T-helper 17 cell (primary cell): ENCODE data around the gene SPEF2. TPM values are rescaled to one million over a fixed set of nuclear protein-coding genes. Genes with fewer than 3 reads are reported as not detected.

Source experiments
- ATAC-seq: fragments of 150-1000 bp; cut with Tn5 transposase; 2 replicates; pipeline ENCODE4 v1.10.0; 2021; ENCODE audit warnings: mild to moderate bottlenecking, moderate library complexity
- DNase-seq, 3 donors: peaks; one replicate each; pipeline versions ENCODE4 v3.0.0 to v3.0.0-alpha.2; 2020 to 2021
- H3K9me3 ChIP-seq: one replicate; pipeline ENCODE4 v1.7.0; 2013; ENCODE audit warnings: low read length, mild to moderate bottlenecking; ENCODE audit not compliant: control insufficient read depth, poor library complexity, severe bottlenecking
- H3K27ac Mint-ChIP-seq: one replicate; pipeline ENCODE4 v1.8.0; 2022; ENCODE audit warnings: mild to moderate bottlenecking, moderate library complexity, mixed read lengths
- H3K27me3 Mint-ChIP-seq: one replicate; pipeline ENCODE4 v1.8.0; 2022; ENCODE audit warnings: mixed read lengths
- H3K36me3 Mint-ChIP-seq: one replicate; pipeline ENCODE4 v1.8.0; 2022; ENCODE audit warnings: low read depth, mixed read lengths
- H3K4me1 Mint-ChIP-seq: one replicate; pipeline ENCODE4 v1.8.0; 2022; ENCODE audit warnings: mild to moderate bottlenecking, mixed read lengths
- H3K4me3 Mint-ChIP-seq: one replicate; pipeline ENCODE4 v1.8.0; 2022; ENCODE audit warnings: mild to moderate bottlenecking, moderate library complexity, mixed read lengths
- total RNA-seq, 4 donors: library from RNA in 2 of 4; stranded (reverse) in 2 of 4; gene quantifications; one replicate each; pipeline ENCODE4 v1.2.3 and lab custom pipeline; 2022 to 2026

Gene SPEF2
- total RNA-seq, 2 donors from 2014 or later, result 4.5 to 8.3 TPM

- no peaks in the 10 kb centered on the region for H3K4me1 Mint-ChIP-seq
- H3K27me3 Mint-ChIP-seq, result no peaks in the 10 kb centered on the region
- H3K4me3 Mint-ChIP-seq, result no peak overlapping the region
- H3K9me3 ChIP-seq, result no peaks in the 10 kb centered on the region
- no peak for ATAC-seq
- no peak overlapping the region for H3K27ac Mint-ChIP-seq
- DNase-seq, result no peak
- peaks cover 2% of the 10 kb centered on the region for H3K36me3 Mint-ChIP-seq
Measured at GRCh38 chr5:35687961-35688360, 70.3 kb downstream of the SPEF2 start.

GRCh38 chr5:35694481-35694880 lies 76.8 kb downstream of the SPEF2 start:
- Mint-ChIP-seq H3K4me1 (peaks cover 2% of the 10 kb centered on the region), H3K27me3 (no peaks in the 10 kb centered on the region), H3K36me3 (peaks cover 6% of the 10 kb centered on the region), H3K4me3 (no peak overlapping the region), H3K27ac (no peak overlapping the region)
- ATAC-seq (no peak), DNase-seq (no peak)
- no peaks in the 10 kb centered on the region for H3K9me3 ChIP-seq

GRCh38 chr5:35698047-35698808 lies 80.6 kb downstream of the SPEF2 start:
- H3K36me3 Mint-ChIP-seq, result peaks cover 8% of the 10 kb centered on the region
- H3K9me3 ChIP-seq, result no peaks in the 10 kb centered on the region
- no peak overlapping the region for H3K4me3 Mint-ChIP-seq
- H3K4me1 Mint-ChIP-seq, result peaks cover 8% of the 10 kb centered on the region
- DNase-seq, result no peak
- H3K27ac Mint-ChIP-seq, result no peak overlapping the region
- no peaks in the 10 kb centered on the region for H3K27me3 Mint-ChIP-seq
- ATAC-seq, result no peak

- DNase-seq (no peak), ATAC-seq (no peak)
- no peaks in the 10 kb centered on the region for H3K9me3 ChIP-seq
- Mint-ChIP-seq H3K27me3 (no peaks in the 10 kb centered on the region), H3K36me3 (peaks cover 2% of the 10 kb centered on the region), H3K4me3 (no peak overlapping the region), H3K4me1 (no peaks in the 10 kb centered on the region), H3K27ac (no peak overlapping the region)
Measured at GRCh38 chr5:35707659-35708058, 90.0 kb downstream of the SPEF2 start.

GRCh38 chr5:35709688-35710087 lies 92.0 kb downstream of the SPEF2 start:
- H3K4me3 Mint-ChIP-seq, result no peak overlapping the region
- ATAC-seq, result no peak
- no peak overlapping the region for H3K27ac Mint-ChIP-seq
- no peaks in the 10 kb centered on the region for H3K9me3 ChIP-seq
- no peaks in the 10 kb centered on the region for H3K4me1 Mint-ChIP-seq
- no peak for DNase-seq
- no peaks in the 10 kb centered on the region for H3K27me3 Mint-ChIP-seq
- peaks cover 2% of the 10 kb centered on the region for H3K36me3 Mint-ChIP-seq

GRCh38 chr5:35717718-35718117 lies 100.1 kb downstream of the SPEF2 start:
- H3K4me1 Mint-ChIP-seq, result no peaks in the 10 kb centered on the region
- ATAC-seq (no peak), DNase-seq (no peak)
- H3K4me3 Mint-ChIP-seq, result no peak overlapping the region
- peaks cover 2% of the 10 kb centered on the region for H3K36me3 Mint-ChIP-seq
- H3K27me3 Mint-ChIP-seq, result no peaks in the 10 kb centered on the region
- H3K9me3 ChIP-seq, result no peaks in the 10 kb centered on the region
- no peak overlapping the region for H3K27ac Mint-ChIP-seq

- H3K4me1 Mint-ChIP-seq, result peaks cover 6% of the 10 kb centered on the region
Measured at GRCh38 chr5:35735718-35736117, 118.1 kb downstream of the SPEF2 start.

GRCh38 chr5:35736280-35736679 lies 118.6 kb downstream of the SPEF2 start:
- Mint-ChIP-seq H3K4me3 (no peak overlapping the region), H3K27ac (no peak overlapping the region), H3K27me3 (no peaks in the 10 kb centered on the region), H3K36me3 (peaks cover 3% of the 10 kb centered on the region), H3K4me1 (peaks cover 6% of the 10 kb centered on the region)
- ATAC-seq (no peak), DNase-seq (no peak)
- no peaks in the 10 kb centered on the region for H3K9me3 ChIP-seq

More at GRCh38 chr5:35735718-35736117, 118.1 kb downstream of the SPEF2 start:
- H3K4me3 Mint-ChIP-seq, result no peak overlapping the region
- no peaks in the 10 kb centered on the region for H3K36me3 Mint-ChIP-seq
- no peaks in the 10 kb centered on the region for H3K27me3 Mint-ChIP-seq
- no peaks in the 10 kb centered on the region for H3K9me3 ChIP-seq
- no peak for DNase-seq
- no peak overlapping the region for H3K27ac Mint-ChIP-seq
- no peak for ATAC-seq

- Mint-ChIP-seq H3K27me3 (no peaks in the 10 kb centered on the region), H3K27ac (no peak overlapping the region), H3K36me3 (peaks cover 3% of the 10 kb centered on the region), H3K4me3 (no peak overlapping the region), H3K4me1 (peaks cover 10% of the 10 kb centered on the region)
- H3K9me3 ChIP-seq, result no peaks in the 10 kb centered on the region
- DNase-seq, result no peak
- no peak for ATAC-seq
Measured at GRCh38 chr5:35741126-35741716, 123.6 kb downstream of the SPEF2 start.

GRCh38 chr5:35741971-35742370 lies 124.3 kb downstream of the SPEF2 start:
- no peak overlapping the region for H3K27ac Mint-ChIP-seq
- peaks cover 10% of the 10 kb centered on the region for H3K4me1 Mint-ChIP-seq
- DNase-seq (no peak), ATAC-seq (no peak)
- H3K4me3 Mint-ChIP-seq, result no peak overlapping the region
- peaks cover 3% of the 10 kb centered on the region for H3K36me3 Mint-ChIP-seq
- H3K9me3 ChIP-seq, result no peaks in the 10 kb centered on the region
- H3K27me3 Mint-ChIP-seq, result no peaks in the 10 kb centered on the region

GRCh38 chr5:35743644-35744043 lies 126.0 kb downstream of the SPEF2 start:
- H3K4me3 Mint-ChIP-seq, result no peak overlapping the region
- ATAC-seq (no peak), DNase-seq (no peak)
- H3K27me3 Mint-ChIP-seq, result no peaks in the 10 kb centered on the region
- no peak overlapping the region for H3K27ac Mint-ChIP-seq
- no peaks in the 10 kb centered on the region for H3K9me3 ChIP-seq
- H3K4me1 Mint-ChIP-seq, result peaks cover 11% of the 10 kb centered on the region
- peaks cover 3% of the 10 kb centered on the region for H3K36me3 Mint-ChIP-seq

GRCh38 chr5:35745193-35745592 lies 127.5 kb downstream of the SPEF2 start:
- no peak for DNase-seq
- H3K27me3 Mint-ChIP-seq, result no peaks in the 10 kb centered on the region
- H3K4me1 Mint-ChIP-seq, result peaks cover 15% of the 10 kb centered on the region
- no peak overlapping the region for H3K4me3 Mint-ChIP-seq
- no peaks in the 10 kb centered on the region for H3K9me3 ChIP-seq
- H3K27ac Mint-ChIP-seq, result no peak overlapping the region
- H3K36me3 Mint-ChIP-seq, result peaks cover 3% of the 10 kb centered on the region
- no peak for ATAC-seq

GRCh38 chr5:35745660-35746059 lies 128.0 kb downstream of the SPEF2 start:
- ATAC-seq, result no peak
- Mint-ChIP-seq H3K27ac (no peak overlapping the region), H3K4me3 (no peak overlapping the region), H3K4me1 (peaks cover 15% of the 10 kb centered on the region), H3K27me3 (no peaks in the 10 kb centered on the region), H3K36me3 (peaks cover 3% of the 10 kb centered on the region)
- no peaks in the 10 kb centered on the region for H3K9me3 ChIP-seq
- DNase-seq, result no peak

- no peaks in the 10 kb centered on the region for H3K9me3 ChIP-seq
- no peaks in the 10 kb centered on the region for H3K36me3 Mint-ChIP-seq
- no peak for DNase-seq
- H3K4me3 Mint-ChIP-seq, result no peak overlapping the region
- no peak for ATAC-seq
- H3K27me3 Mint-ChIP-seq, result no peaks in the 10 kb centered on the region
- peaks cover 8% of the 10 kb centered on the region for H3K4me1 Mint-ChIP-seq
- no peak overlapping the region for H3K27ac Mint-ChIP-seq
Measured at GRCh38 chr5:35752012-35752411, 134.3 kb downstream of the SPEF2 start.
